HG02571 (cell line): ENCODE measurements around the gene SERPINB4.

ENCODE experiments used
- ATAC-seq: cut with Tn5 transposase; IDR thresholded peaks from one replicate; pipeline ENCODE4 v1.9.1; 2021; ENCODE audit warnings: mild to moderate bottlenecking, moderate library complexity; ENCODE audit not compliant: unreplicated experiment

The SERPINB4 gene

DNA sequence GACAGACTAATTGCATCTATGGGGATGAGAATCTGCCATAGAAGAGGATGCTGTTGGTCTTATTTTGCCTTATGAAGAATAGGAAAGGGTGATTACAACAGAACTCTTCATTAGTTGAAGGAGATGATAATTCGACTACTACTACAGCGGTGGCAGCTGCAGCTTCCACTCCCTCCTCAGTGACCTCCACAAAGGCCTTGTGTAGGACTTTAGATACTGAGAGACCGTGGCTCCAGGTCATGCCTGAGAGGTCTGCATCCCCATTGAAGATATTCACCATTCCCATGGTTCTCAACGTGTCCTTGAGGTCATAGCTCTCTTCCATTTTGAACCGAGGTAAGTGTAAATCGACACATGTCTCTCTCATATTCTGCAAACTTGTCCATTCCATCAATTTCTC, 6.4 kb downstream of the SERPINB4 start:
- ATAC-seq: no peak

GRCh38 chr18:63627819-63628218, 16.2 kb downstream of the SERPINB4 start:
- no peak for ATAC-seq

- ATAC-seq: no peak
These were observed 17.6 kb downstream of the SERPINB4 start for GRCh38 chr18:63626431-63626830.

GRCh38 chr18:63624863-63625262, 19.2 kb downstream of the SERPINB4 start:
- no peak for ATAC-seq

DNA sequence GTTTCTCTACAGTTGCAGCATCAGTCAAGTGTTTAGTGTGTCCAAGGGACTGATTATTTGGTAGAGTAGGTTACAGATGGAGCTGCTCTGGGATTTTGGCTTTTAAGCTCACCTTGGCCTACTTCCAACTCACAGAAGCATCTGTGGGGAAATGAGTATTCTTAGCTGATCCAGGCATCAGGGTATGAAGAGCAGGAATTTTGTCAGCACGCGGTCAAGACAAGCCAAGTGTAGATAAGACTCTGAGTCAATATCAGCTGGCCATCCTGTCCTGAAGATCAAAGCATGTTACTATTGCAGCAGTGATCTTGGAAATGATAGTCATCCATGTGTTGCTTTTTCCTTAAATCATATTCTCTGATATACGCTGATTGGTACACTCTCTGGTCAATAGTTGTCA, 24.4 kb downstream of the SERPINB4 start:
- no peak for ATAC-seq

- no peak for ATAC-seq
These were observed 26.2 kb downstream of the SERPINB4 start for GRCh38 chr18:63617915-63618234.

DNA sequence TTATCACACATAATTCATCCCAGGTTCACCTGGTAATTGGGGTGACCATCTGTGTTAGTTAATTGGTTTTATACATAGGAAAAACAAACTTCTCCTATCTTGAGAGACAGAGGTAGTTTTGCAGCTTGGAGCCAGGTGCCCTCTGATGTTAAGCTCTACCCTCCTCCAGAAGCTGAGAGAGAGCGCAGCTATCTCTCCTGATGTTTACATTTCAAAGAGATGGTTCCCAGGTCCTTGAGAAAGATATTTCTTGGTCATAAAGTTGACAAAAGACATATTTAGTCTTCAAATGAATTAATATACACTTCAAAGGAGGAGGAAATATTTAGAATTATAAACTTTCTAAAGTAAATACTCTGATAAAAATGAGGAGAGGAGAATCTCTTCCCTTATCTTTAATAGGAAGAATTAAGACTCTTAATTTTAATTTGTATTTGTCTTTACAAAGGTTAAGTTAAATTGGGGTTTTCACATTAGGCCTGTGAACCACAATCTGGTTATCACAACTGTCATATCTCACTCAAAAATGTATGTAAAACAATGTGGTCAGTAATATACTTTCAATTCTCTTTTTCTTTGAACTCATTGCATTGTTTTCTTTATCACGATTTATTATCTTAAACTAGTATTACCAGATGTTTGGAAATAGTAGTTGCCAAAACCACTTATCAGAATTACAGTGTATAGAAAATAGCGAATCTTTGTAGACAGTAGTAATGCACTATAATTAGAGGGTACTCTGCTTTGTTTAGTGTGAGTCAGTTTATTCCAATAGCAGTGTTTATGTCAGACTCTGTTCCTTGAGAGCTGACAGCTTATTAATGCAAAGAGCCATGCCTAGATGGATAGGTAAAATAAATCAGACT, 26.8 kb downstream of the SERPINB4 start:
- ATAC-seq: peak; percentile 69

GRCh38 chr18:63613420-63613819, 30.6 kb downstream of the SERPINB4 start:
- no peak for ATAC-seq

DNA sequence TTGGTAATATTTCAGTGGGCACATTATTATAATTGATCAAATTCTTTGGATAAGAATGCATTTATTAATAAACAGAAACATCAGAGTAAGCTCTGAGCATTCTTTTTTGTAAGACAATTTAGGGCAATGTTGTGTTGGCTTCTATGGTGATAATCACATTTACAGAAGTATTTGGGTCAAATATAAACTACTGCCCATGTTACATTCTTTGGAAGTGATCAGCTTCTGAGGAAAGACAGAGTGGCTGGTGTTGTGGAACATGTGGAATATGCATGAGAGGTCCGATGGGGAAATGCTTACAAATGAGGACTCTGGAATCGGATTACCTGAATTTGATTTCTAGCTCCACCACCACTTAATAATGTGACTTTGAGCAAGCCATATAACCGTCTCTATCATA, 37.5 kb downstream of the SERPINB4 start:
- no peak for ATAC-seq

DNA sequence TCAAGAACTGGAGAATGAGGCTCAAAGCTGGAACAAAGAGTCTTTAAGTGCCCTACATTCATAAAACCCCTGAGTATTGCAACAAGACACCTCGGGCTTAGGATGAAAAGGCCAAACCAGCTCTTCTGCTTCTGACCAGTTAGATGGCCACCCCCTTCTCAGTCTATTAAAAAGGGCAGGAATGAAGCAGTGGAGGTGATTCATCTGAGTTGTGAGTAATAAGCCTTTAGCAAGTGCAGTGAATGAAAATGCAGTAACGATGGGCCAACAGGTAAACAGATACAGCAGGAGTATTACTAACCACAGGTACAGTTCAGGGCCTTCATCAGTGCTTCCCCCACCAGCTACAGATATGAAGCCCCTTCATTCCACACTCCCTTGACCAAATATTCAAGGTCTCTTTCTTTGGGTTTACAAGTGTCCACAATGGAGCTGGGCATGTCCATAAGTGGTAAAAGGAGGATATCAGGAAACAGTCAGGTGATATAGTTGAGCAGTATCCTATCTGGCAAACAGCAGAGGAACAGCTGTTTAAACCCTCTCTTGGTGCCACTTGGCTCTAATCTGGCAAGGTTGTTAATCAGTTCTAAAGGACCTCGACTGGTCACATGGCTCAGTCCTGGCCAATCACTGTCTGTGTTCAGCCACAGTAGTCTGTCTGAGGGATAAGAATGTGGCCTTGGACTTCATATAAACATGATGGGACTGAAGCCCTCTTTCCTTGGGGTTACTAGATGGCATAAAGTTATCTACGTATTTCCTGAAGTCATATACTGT, 39.1 kb downstream of the SERPINB4 start:
- no peak for ATAC-seq

- ATAC-seq: peak; percentile 91
These were observed 40.3 kb downstream of the SERPINB4 start for GRCh38 chr18:63603772-63604171.

- ATAC-seq: no peak
These were observed 40.7 kb downstream of the SERPINB4 start for GRCh38 chr18:63603355-63603754.

- ATAC-seq: no peak
These were observed 47.1 kb downstream of the SERPINB4 start for GRCh38 chr18:63596964-63597363.

GRCh38 chr18:63592471-63592870, 51.6 kb downstream of the SERPINB4 start:
- ATAC-seq: no peak

DNA sequence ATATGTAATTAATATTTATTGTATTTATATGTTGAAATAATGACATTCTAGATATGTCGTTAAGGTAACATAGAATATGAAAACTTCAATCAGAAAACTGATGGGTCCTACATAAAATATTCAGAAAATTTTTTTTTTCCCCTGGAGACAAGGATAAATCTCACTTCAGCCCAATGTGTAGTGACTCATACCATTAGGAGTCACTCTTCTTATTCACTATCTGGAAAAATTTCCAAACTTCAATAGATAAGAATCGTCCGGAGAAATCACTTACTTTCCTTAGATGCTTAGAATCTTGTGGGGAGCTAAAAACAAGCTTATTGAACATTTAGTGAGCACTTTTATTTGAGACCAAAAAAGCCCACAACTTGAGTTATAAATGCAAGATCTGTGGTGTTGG, 52.3 kb downstream of the SERPINB4 start:
- ATAC-seq: no peak

- ATAC-seq: no peak
These were observed 52.9 kb downstream of the SERPINB4 start for GRCh38 chr18:63590966-63591695.

DNA sequence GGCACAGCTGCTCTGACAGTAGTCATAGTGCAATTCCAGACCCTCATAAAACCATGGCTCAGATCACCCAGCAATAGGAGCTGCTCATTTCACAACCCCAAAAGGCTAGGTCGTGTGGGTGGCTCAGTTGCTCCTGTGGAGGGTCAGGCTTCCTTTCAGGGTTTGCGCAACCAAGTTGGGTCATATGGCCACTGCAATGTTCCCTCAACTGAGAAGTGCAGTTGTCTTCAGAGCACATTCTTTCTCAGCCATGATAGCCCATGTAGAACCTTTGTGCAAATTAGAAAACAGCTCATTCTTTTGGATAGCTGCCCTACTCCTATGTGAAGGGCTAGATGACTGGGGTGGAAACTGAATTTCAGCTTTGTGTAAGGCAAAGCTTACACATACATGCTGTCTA, 53.7 kb downstream of the SERPINB4 start:
- ATAC-seq: no peak

- ATAC-seq: no peak
These were observed 55.1 kb downstream of the SERPINB4 start for GRCh38 chr18:63588909-63589308.
